H1 (cell line): ENCODE results near the gene SLCO2A1. TPM values are rescaled to one million over a fixed set of nuclear protein-coding genes. Genes with fewer than 3 reads are reported as not detected.

Source experiments
- CTCF ChIA-PET: fragments of 300-600 bp; sonication (Branson Sonifier 250); formaldehyde crosslinking; loops from one replicate; lab custom pipeline; 2021; ENCODE audit not compliant: partially characterized antibody; lab: Charles Lee
- POLR2A ChIA-PET: fragments of 300-600 bp; sonication (Branson Sonifier 250); formaldehyde crosslinking; loops from one replicate; lab custom pipeline; 2021; ENCODE audit warnings: inconsistent platforms; ENCODE audit not compliant: partially characterized antibody; lab: Charles Lee
- DNase-seq, 2 experiments: peaks; one replicate each; pipeline versions ENCODE4 v3.0.0 to v3.0.0-alpha.2; 2010 to 2022; ENCODE audit warnings: low spot score in 2 of 2, low read depth in 1 of 2, mixed read lengths in 1 of 2
- FAIRE-seq: peaks from 2 replicates; lab custom pipeline; 2011; peaks lifted over from hg19 to GRCh38; lab: Jason Lieb, UNC
- H2AFZ ChIP-seq: 2 replicates; pipeline ENCODE4 v1.8.1; 2012; ENCODE audit warnings: low read length, inconsistent platforms
- H2AK5ac ChIP-seq: 2 replicates; pipeline ENCODE4 v1.6.1; 2013; ENCODE audit warnings: low read depth, low read length
- H2BK120ac ChIP-seq: replicated peaks from 2 replicates; pipeline ENCODE3; 2013; ENCODE audit warnings: low read depth, low read length, inconsistent platforms
- H2BK12ac ChIP-seq: 2 replicates; pipeline ENCODE4 v1.6.1; 2013; ENCODE audit warnings: low read depth, low read length
- H2BK15ac ChIP-seq: 2 replicates; pipeline ENCODE4 v1.6.1; 2013; ENCODE audit warnings: low read length
- H2BK20ac ChIP-seq: 2 replicates; pipeline ENCODE4 v1.6.1; 2013; ENCODE audit warnings: low read length
- H2BK5ac ChIP-seq: 2 replicates; pipeline ENCODE4 v1.6.1; 2013; ENCODE audit warnings: low read depth, low read length
- H3K14ac ChIP-seq: 2 replicates; pipeline ENCODE4 v1.6.1; 2013; ENCODE audit warnings: inconsistent platforms; ENCODE audit not compliant: insufficient read length
- H3K18ac ChIP-seq: 2 replicates; pipeline ENCODE4 v1.6.1; 2013; ENCODE audit warnings: low read length; ENCODE audit errors: extremely low read depth
- H3K23ac ChIP-seq: 2 replicates; pipeline ENCODE4 v1.6.1; 2013; ENCODE audit warnings: inconsistent platforms; ENCODE audit not compliant: insufficient read length
- H3K23me2 ChIP-seq: 2 replicates; pipeline ENCODE4 v1.6.1; 2013; ENCODE audit warnings: low read depth, low read length
- H3K27ac ChIP-seq: 2 replicates; pipeline ENCODE4 v1.6.1; 2011; ENCODE audit warnings: low read depth, low read length, inconsistent platforms
- H3K27me3 ChIP-seq, 4 experiments: replicated peaks in 1 of 4; 1 replicate in 1 of 4; 2 replicates in 3 of 4; pipeline versions ENCODE4 v1.6.1 to v1.8.1; 2011 to 2013; ENCODE audit warnings: low read length in 3 of 4, mild to moderate bottlenecking in 3 of 4, inconsistent platforms in 2 of 4, mixed read lengths in 2 of 4, moderate library complexity in 1 of 4; ENCODE audit not compliant: control insufficient read depth in 3 of 4, insufficient read depth in 3 of 4; ENCODE audit errors: extremely low read depth in 1 of 4
- H3K36me3 ChIP-seq, 4 experiments: 2 replicates each; pipeline versions ENCODE4 v1.6.1 to v1.8.1; 2011 to 2013; ENCODE audit warnings: mild to moderate bottlenecking in 4 of 4, low read length in 3 of 4, moderate library complexity in 2 of 4, control low read depth in 1 of 4, inconsistent platforms in 1 of 4; ENCODE audit not compliant: insufficient read depth in 4 of 4, control insufficient read depth in 2 of 4
- H3K4ac ChIP-seq: replicated peaks from 2 replicates; pipeline ENCODE3; 2013; ENCODE audit warnings: low read length, low read depth, mixed read lengths, inconsistent platforms; ENCODE audit not compliant: insufficient read length
- H3K4me1 ChIP-seq, 4 experiments: replicated peaks in 1 of 4; 1 replicate in 1 of 4; 2 replicates in 3 of 4; pipeline versions ENCODE4 v1.6.1 to v1.8.1; 2011 to 2013; ENCODE audit warnings: low read length in 3 of 4, inconsistent platforms in 2 of 4, mixed read lengths in 1 of 4; ENCODE audit not compliant: insufficient read depth in 4 of 4, control insufficient read depth in 3 of 4
- H3K4me2 ChIP-seq, 2 experiments: 2 replicates each; pipeline versions ENCODE4 v1.6.1 to v1.8.1; 2011 to 2013; ENCODE audit warnings: low read depth in 2 of 2, low read length in 2 of 2, control low read depth in 1 of 2, inconsistent platforms in 1 of 2, mild to moderate bottlenecking in 1 of 2; ENCODE audit not compliant: insufficient read depth in 1 of 2
- H3K4me3 ChIP-seq, 4 experiments: fragments of 200-600, 300-600 bp in 1 of 4; sonication (generic), shearing (Covaris generic), sonication (Bioruptor Twin) in 1 of 4; 2 replicates each; pipeline versions ENCODE4 v1.5.1 to v1.8.1; 2011 to 2016; ENCODE audit warnings: low read length in 4 of 4, low read depth in 3 of 4, control low read depth in 2 of 4, inconsistent platforms in 2 of 4, mild to moderate bottlenecking in 2 of 4, mixed read lengths in 1 of 4, moderate library complexity in 1 of 4; ENCODE audit not compliant: insufficient read depth in 2 of 4; ENCODE audit errors: extremely low read depth in 1 of 4
- H3K56ac ChIP-seq: replicated peaks from 2 replicates; pipeline ENCODE3; 2013; ENCODE audit warnings: low read depth, mild to moderate bottlenecking, mixed read lengths, low read length, inconsistent platforms; ENCODE audit not compliant: insufficient read length
- H3K79me1 ChIP-seq: 2 replicates; pipeline ENCODE4 v1.6.1; 2013; ENCODE audit warnings: low read depth, low read length, control low read depth
- H3K79me2 ChIP-seq, 2 experiments: 2 replicates each; pipeline versions ENCODE4 v1.6.1 to v1.8.1; 2012 to 2013; ENCODE audit warnings: low read length in 2 of 2, mild to moderate bottlenecking in 2 of 2, inconsistent platforms in 1 of 2; ENCODE audit not compliant: insufficient read depth in 2 of 2, control insufficient read depth in 1 of 2
- H3K9ac ChIP-seq, 4 experiments: replicated peaks in 1 of 4; 1 replicate in 1 of 4; 2 replicates in 3 of 4; pipeline versions ENCODE4 v1.6.1 to v1.8.1; 2011 to 2013; ENCODE audit warnings: low read depth in 3 of 4, low read length in 3 of 4, control low read depth in 2 of 4, mild to moderate bottlenecking in 2 of 4, moderate library complexity in 2 of 4, inconsistent platforms in 1 of 4; ENCODE audit errors: extremely low read depth in 1 of 4
- H3K9me3 ChIP-seq, 2 experiments: 2 replicates each; pipeline versions ENCODE4 v1.6.1 to v1.8.1; 2012 to 2013; ENCODE audit warnings: mild to moderate bottlenecking in 2 of 2, moderate library complexity in 2 of 2, control low read depth in 1 of 2, inconsistent platforms in 1 of 2, low read depth in 1 of 2, low read length in 1 of 2, mixed read lengths in 1 of 2; ENCODE audit not compliant: insufficient read depth in 2 of 2
- H4K20me1 ChIP-seq, 2 experiments: replicated peaks in 1 of 2; 2 replicates each; pipeline versions ENCODE3 to v1.8.1; 2011 to 2013; ENCODE audit warnings: inconsistent platforms in 2 of 2, low read length in 2 of 2, mild to moderate bottlenecking in 1 of 2; ENCODE audit not compliant: insufficient read depth in 2 of 2, control insufficient read depth in 1 of 2
- H4K5ac ChIP-seq: 2 replicates; pipeline ENCODE4 v1.6.1; 2013; ENCODE audit warnings: low read length, low read depth, mixed read lengths, inconsistent platforms; ENCODE audit not compliant: insufficient read length
- H4K8ac ChIP-seq: 2 replicates; pipeline ENCODE4 v1.8.0; 2013; ENCODE audit warnings: mild to moderate bottlenecking, moderate library complexity, low read length, inconsistent platforms; ENCODE audit not compliant: insufficient read depth; ENCODE audit errors: extremely low read depth
- H4K91ac ChIP-seq: replicated peaks from 2 replicates; pipeline ENCODE3; 2013; ENCODE audit warnings: low read length, mixed read lengths, inconsistent platforms; ENCODE audit not compliant: insufficient read length
- BACH1 ChIP-seq: IDR thresholded peaks from 2 replicates; pipeline ENCODE4 v1.6.1; 2012; ENCODE audit warnings: low read length, improper control_type of control experiment
- CTCF ChIP-seq, 3 experiments: IDR thresholded peaks; 1 replicate in 2 of 3; 2 replicates in 1 of 3; pipeline versions ENCODE4 v1.5.1 to v1.6.1; 2011; ENCODE audit warnings: low read length in 3 of 3, mild to moderate bottlenecking in 3 of 3, inconsistent platforms in 2 of 3, low read depth in 1 of 3, moderate library complexity in 1 of 3; ENCODE audit not compliant: insufficient read depth in 1 of 3; ENCODE audit errors: control extremely low read depth in 1 of 3
- KDM5A ChIP-seq: fragments of 200-600 bp; IDR thresholded peaks from 2 replicates; pipeline ENCODE4 v1.7.1; 2012; ENCODE audit warnings: mild to moderate bottlenecking, low read length, inconsistent platforms, mixed read lengths
- RAD21 ChIP-seq, 2 experiments: IDR thresholded peaks in 1 of 2; conservative IDR thresholded peaks in 1 of 2; 2 replicates each; pipeline ENCODE4 v1.6.1; 2011; ENCODE audit warnings: low read depth in 2 of 2, low read length in 2 of 2, improper control_type of control experiment in 1 of 2, inconsistent platforms in 1 of 2, mild to moderate bottlenecking in 1 of 2, moderate library complexity in 1 of 2
- USF2 ChIP-seq: IDR thresholded peaks from 2 replicates; pipeline ENCODE4 v1.6.1; 2011; ENCODE audit warnings: low read length, improper control_type of control experiment
- WGBS, 2 experiments: shearing (Covaris generic) in 1 of 2; methylation state at CpG; one replicate each; pipeline versions ENCODE4 v1.1.6 to v1.1.7; 2013 to 2015; ENCODE audit warnings: low lambda C conversion rate in 2 of 2, mixed read lengths in 2 of 2, inconsistent platforms in 1 of 2, low coverage in 1 of 2, missing lambda C conversion rate in 1 of 2; ENCODE audit not compliant: insufficient replicate concordance in 2 of 2, insufficient coverage in 1 of 2, insufficient read length in 1 of 2; ENCODE audit errors: extremely low coverage in 1 of 2, missing lambda C conversion rate in 1 of 2; 5-methylcytosine and 5-hydroxymethylcytosine counted together
- polyA plus RNA-seq, 7 experiments: library from polyadenylated mRNA; depleted of rRNA in 3 of 7; stranded (reverse) in 5 of 7; unstranded in 2 of 7; fragments of >200 nt in 5 of 7; fragments of 200-250 nt in 2 of 7; gene quantifications; 1 replicate in 5 of 7; 2 replicates in 1 of 7; 4 replicates in 1 of 7; pipeline versions ENCODE4 v1.2.1 to v1.2.3, GENCODE V29; 2011 to 2013; ENCODE audit warnings: missing spikeins in 2 of 7, mixed read lengths in 2 of 7
- total RNA-seq: library from RNA; stranded (reverse); fragmentation: NEBNext Ultra II Directional; extraction: Animal tissue kit (Norgen Biotek cat#: 25700); gene quantifications from 2 replicates; pipeline ENCODE4 v1.2.1, GENCODE V29; 2021
- TF ChIP-seq, protein P1 (sequence below): IDR thresholded peaks from 2 replicates; pipeline ENCODE4 v1.6.1; 2012; ENCODE audit warnings: low read length, inconsistent platforms

SLCO2A1 gene
- total and polyA plus RNA-seq, 2 of the 8 experiments (the other 6 are each of a cell fraction or from before 2014, with no cell fraction given): 1.1 to 2.3 TPM

GRCh38 chr3:133930341-133930933, 99.3 kb downstream of the SLCO2A1 start:
- no peak overlapping the region for H2AK5ac ChIP-seq
- H3K4me3 ChIP-seq: no peak overlapping the region
- no peak overlapping the region for H4K5ac ChIP-seq
- H2BK5ac ChIP-seq: no peak overlapping the region
- no peaks in the 10 kb centered on the region for H3K36me3 ChIP-seq
- peaks cover 0 to 9% (median 4%) of the 10 kb centered on the region in 4 experiments; a peak in 5 of 7 replicates for H3K4me1 ChIP-seq
- no peak overlapping the region for H4K8ac ChIP-seq
- TF ChIP-seq RAD21 (IDR thresholded peaks at IDR 0.05 in 1 of 2, conservative IDR thresholded peaks at IDR 0.05 in 1 of 2; ENCODE audit: low read depth in 2 of 2, low read length in 2 of 2) (peak; percentile 94 to 95), USF2 (no peak), BACH1 (no peak), CTCF (IDR thresholded peaks at IDR 0.05; ENCODE audit: control extremely low read depth in 1 of 3, insufficient read depth in 1 of 3, low read depth in 1 of 3, low read length in 3 of 3) (peak in 2 of 3 experiments; percentile 78 to 79; a peak in 3 of 4 replicates), KDM5A (no peak)
- TF ChIP-seq, protein P1, sequence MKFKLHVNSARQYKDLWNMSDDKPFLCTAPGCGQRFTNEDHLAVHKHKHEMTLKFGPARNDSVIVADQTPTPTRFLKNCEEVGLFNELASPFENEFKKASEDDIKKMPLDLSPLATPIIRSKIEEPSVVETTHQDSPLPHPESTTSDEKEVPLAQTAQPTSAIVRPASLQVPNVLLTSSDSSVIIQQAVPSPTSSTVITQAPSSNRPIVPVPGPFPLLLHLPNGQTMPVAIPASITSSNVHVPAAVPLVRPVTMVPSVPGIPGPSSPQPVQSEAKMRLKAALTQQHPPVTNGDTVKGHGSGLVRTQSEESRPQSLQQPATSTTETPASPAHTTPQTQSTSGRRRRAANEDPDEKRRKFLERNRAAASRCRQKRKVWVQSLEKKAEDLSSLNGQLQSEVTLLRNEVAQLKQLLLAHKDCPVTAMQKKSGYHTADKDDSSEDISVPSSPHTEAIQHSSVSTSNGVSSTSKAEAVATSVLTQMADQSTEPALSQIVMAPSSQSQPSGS: 0 out of 2 replicates have a peak, but pooled peaks have one; percentile 36
- no peak overlapping the region for H3K4ac ChIP-seq
- H3K14ac ChIP-seq: no peak overlapping the region
- no peak overlapping the region for H2AFZ ChIP-seq
- ChIA-PET CTCF (interaction anchor here (0.7 to 5.1 kb wide), 35 partner anchors 9 to 545 kb away, joined by 3 to 38 read pairs (median 3); no protein-coding TSS in a partner anchor), POLR2A (interaction anchor here (0.6 kb wide), 1 partner anchor 537 kb away, joined by 3 read pairs; no protein-coding TSS in a partner anchor)
- H2BK15ac ChIP-seq: no peak overlapping the region
- no peak overlapping the region for H3K9ac ChIP-seq
- peaks cover 6% of the 10 kb centered on the region for H3K23me2 ChIP-seq
- DNase-seq: peak in 1 of 2 experiments; percentile 31
- no peaks in the 10 kb centered on the region for H3K79me1 ChIP-seq
- FAIRE-seq: peak; percentile 92
- WGBS, 2 experiments: 78% methylated on average over 1 of the region's 1 CpG; no CpG with 5 or more reads in 1 of the 2 experiments
- no peak overlapping the region for H3K4me2 ChIP-seq
- H3K23ac ChIP-seq: no peak overlapping the region
- H2BK20ac ChIP-seq: no peak overlapping the region
- H2BK12ac ChIP-seq: no peak overlapping the region
- no peaks in the 10 kb centered on the region for H3K79me2 ChIP-seq
- H3K56ac ChIP-seq: no peak overlapping the region
- no peaks in the 10 kb centered on the region for H4K20me1 ChIP-seq
- peaks cover 0 to 21% (median 16%) of the 10 kb centered on the region in 4 experiments; a peak in 5 of 7 replicates for H3K27me3 ChIP-seq
- H3K9me3 ChIP-seq: no peaks in the 10 kb centered on the region
- no peak overlapping the region for H4K91ac ChIP-seq
- H3K27ac ChIP-seq: no peak overlapping the region
- no peak overlapping the region for H3K18ac ChIP-seq
- H2BK120ac ChIP-seq: no peak overlapping the region
